Left renal cortex interstitium (tissue), 4 donors: ENCODE measurements around the gene INO80E. TPM values are rescaled to one million over a fixed set of nuclear protein-coding genes. Genes with fewer than 3 reads are reported as not detected.
"Not testable (repeated sequence)": the region's sequence is repeated elsewhere in the genome, so short reads cannot be mapped to it uniquely, and the experiment has no call there.

Experiments used
- DNase-seq, 4 donors: peaks; one replicate each; pipeline ENCODE4 v3.0.0-alpha.2; 2013; ENCODE audit warnings: low read depth in 4 of 4, low spot score in 2 of 4, missing footprints in 1 of 4
- polyA plus RNA-seq, 4 donors: library from polyadenylated mRNA; unstranded; fragments of 120-200 nt; gene quantifications; one replicate each; pipeline ENCODE4 v1.2.1, GENCODE V29; 2013; ENCODE audit not compliant: insufficient read length in 4 of 4

INO80E gene
- polyA plus RNA-seq, 4 donors: 36.3 to 70.3 (median 55.2) TPM

DNA sequence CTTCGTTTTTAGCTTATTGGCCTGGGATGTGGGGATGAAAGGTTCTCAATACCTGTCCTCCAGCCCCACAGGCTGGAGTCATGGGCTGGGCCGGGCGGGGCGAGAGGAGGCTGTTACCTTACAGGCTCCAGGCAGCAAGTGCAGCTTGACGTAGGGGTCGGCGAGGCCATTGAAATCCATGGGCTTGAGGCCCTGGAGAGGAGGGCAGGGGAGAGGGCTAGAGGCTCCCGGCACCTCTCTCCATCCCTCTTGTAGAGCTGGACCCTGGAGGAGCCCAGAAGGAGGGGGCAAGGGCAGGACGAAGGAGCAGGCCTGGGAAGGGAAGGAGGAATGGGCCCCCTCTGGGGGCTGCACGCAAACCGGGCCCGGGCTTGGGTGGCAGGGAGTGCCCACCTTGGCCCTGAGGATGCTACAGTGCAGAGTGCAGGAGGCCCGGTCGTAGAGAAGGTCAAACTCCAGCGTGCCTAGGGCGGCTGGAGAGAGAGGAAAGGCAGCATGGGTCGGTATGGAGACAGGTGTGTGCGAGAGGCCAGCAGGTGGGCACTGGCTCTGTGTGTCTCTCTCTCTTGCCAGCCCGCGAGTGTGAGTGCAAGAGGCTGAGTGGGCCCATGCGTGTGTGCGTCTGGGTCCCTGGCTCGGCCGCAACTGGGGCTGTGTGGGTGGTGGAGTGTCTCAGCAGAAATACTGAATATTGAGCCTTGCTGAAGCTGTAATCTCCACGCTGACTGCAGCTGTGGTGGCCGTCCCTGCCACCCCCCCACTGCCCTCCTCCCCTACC, 13.2 kb downstream of the INO80E start:
- DNase-seq: no peak

DNA sequence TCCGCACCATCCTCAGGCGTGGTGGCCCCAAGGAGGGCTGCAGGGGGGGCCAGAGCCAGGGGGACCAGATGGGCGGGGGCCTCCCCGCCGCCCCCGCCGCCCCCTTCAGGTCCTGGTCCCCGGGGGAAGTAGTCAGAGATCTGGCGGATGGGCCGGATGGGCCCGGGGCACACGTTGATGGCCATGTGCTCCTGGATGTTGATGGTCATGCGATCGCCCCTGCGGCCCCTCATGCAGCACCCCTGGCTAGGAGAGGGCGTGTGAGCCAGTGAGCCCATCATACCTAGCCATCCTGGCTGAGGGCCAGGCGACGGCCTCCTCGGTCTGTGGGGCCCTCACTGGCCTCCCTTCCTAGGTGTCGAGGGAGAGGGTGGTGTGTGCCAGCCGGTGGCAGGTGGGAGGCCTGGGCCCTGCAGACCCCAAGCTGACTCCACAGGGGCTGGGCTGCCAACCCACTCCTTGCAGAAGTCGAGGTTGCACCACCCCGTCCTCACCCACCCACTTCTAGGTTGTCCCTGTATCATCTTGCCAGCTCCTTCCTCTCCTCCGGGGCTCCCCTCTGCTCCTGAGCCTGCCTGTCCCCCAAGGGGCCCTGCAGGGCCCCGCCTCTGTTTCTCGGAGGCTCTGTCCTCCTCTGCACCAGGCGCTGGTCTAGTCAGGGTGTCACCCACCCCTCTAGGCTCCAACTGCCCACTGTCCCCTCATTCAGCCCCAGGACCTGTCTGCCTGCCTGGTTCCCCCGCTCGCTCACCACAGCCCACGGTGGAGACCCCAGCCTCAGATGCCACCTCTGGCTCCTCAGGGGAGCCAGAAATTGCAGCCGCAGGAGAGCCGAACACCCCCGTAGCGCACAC, 14.2 kb downstream of the INO80E start:
- no peak for DNase-seq

DNA sequence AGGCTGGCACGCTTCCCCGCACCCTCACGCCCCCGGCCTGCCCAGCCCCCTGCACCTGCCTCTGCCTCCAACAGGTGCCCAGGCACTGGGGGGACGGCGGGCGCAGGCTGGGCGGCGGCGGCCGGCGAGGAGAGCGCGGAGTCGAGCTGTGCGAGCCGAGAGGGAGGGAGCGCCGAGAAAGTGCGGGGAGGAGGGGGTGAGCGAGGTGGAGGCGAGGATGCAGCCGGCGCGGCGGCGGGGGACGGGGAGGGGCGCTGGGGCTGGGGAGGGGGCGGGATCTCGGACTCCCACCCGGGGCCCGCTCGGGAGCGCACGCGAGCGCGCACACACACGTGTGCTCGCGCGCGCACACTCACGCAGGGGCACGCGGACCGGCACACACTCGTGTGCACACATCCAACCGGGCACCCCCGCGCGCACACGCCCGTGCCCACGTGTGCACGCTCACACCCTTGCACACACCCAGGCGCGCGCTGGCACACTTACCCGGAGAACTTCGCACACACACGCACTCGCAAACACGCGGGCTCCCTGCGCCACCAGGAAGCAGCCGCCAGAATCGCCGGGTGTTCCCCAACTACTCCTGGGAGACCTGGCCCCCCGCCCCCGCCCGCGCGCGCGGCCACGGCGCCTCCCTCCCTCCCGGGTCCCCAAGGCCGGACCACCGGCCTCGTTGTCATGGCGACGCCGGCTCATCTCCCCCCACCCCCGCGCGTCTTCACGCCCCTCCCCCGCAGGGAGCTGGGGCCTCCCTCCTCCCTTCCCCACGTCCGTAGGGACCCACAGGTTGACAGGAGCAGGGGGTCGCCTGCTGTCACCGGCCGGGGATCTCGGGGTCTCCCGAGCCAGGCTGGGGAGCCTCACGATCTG, 15.0 kb downstream of the INO80E start, which contains the start of gene DOC2A:
TSS of gene DOC2A (minus strand) at position 184 of the 870 bp plus-strand sequence. CDS start 805 bp downstream, outside the sequence.
- DNase-seq: no peak

DNA sequence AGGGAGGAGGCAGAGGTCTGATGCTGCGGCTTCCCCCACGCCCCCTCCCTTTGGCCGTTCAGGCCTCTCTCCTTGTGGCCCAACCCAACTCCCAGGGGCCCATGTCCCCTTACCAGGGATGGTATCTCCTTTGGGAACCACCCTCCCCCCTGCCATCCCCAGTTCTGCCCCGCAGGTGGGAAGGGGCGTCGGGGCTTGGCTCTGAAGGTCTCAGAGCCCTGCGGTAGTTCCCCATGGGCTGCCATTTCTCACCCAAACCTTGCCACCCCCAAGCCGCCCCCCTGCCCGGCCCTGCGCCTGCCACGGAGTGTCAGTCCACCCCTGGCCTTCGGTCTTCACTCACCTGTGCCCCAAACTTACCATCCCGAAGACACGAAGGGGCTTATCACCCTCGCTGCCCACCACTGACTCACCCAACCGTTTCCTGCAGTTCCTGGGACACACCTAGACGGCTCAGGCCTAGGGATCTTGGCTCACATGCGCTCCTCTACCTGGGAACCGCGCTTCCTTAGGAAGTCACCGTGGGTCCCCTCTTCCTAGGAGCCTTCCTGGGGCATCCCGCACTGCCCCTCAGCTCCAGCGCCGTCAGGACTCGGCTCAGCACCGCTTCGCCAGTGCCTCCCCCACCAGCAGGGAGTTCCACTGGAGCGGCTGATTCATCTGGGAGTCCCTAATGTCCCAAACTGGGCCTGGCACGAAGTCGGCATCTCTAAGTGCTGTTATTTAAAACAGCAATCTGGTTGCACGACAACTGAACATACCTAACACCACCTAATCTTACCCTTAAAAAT, 15.9 kb downstream of the INO80E start:
- DNase-seq: no peak

DNA sequence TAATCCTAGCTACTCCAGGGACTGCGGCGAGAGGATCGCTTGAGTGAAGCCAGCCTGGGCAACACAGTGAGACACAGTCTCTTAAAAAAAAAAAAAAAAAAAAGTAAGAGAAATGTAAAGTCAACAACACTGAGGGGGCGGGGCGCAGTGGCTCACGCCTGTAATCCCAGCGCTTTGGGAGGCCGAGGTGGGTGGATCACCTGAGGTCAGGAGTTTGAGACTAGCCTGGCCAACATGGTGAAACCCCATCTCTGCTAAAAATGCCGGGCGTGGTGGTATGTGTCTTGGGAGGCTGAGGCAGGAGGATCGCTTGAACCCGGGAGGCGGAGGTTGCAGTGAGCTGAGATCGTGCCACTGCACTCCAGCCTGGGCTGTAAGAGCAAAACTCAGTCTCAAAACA, 16.6 kb downstream of the INO80E start:
- DNase-seq: not testable (repeated sequence)

DNA sequence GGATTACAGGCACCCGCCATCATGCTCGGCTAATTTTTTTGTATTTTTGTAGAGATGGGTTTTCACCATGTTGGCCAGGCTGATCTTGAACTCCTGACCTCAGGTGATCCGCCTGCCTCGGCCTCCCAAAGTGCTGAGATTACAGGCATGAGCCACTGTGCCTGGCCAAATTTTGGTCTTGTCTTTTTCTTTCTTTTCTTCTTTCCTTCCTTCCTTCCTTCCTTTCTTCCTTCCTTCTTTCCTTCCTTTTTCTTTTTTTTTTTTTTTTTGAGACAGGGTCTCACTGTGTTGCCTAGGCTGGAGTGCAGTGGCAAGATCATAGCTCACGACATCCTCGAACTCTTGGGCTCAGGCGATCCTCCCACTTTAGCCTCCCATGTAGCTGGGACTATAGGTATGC, 19.4 kb downstream of the INO80E start:
- not testable (repeated sequence) for DNase-seq

DNA sequence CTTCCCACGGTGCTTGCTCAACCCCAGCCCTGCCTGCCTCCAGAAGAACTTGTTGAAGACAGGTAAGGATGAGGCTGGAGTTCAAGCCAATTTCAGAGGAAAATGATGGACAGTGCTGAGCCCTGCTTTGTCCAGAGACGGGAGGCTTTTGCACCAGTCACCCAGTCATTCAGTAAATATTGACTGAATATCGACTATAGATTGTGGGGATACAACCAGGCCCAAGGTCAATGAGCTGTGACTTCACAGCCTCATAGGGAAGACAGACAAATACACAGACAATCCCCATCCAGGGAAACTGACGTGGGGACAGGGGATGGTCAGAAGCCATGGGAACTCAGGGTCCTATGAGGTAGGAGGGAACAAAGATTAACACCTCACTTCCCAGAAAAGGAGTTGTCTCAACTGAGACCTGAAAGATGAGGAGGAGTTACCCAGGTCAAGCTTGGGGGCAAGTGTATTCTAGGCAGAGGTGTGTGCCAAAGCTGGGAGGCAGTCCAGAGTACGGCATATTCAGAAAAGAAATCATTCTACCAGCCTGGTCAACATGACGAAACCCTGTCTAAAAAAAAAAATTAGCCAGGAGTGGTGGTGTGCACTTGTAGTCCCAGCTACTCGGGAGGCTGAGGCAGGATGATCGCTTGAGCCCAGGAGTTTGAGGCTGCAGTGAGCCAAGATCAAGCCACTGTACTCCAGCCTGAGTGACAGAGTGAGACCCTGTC, 20.7 kb downstream of the INO80E start:
- no peak for DNase-seq

DNA sequence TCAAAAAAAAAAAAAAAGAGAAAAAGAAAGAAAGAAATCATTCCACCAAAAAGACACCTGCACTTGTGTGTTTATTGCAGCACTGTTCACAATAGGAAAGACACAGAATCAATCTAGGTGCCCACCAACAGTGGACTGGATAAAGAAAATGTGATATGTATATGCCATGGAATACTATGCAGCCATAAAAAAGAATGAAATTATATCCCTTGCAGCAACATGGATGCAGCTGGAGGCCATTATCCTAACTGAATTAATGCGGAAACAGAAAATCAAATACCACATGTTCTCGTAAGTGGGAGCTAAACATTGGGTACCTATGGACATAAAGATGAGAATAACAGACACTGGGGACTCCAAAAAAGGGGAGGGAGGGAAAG, 21.2 kb downstream of the INO80E start:
- no peak for DNase-seq

DNA sequence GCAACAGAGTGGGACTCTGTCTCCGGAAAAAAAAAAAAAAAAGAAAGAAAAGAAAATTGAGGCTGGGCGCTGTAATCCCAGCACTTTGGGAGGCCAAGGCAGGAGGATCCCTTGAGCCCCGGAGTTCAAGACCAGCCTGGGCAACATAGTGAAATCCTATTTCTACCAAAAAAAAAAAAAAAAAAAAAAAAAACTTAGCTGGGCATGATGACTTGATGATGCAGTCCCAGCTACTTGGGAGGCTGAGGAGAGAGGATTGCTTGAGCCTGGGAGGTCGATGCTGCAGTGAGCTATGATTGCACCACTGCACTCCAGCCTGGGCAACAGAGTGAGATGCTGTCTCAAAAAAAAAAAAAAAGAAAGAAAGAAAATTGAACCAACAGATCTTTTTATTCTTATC, 21.9 kb downstream of the INO80E start:
- not testable (repeated sequence) for DNase-seq

DNA sequence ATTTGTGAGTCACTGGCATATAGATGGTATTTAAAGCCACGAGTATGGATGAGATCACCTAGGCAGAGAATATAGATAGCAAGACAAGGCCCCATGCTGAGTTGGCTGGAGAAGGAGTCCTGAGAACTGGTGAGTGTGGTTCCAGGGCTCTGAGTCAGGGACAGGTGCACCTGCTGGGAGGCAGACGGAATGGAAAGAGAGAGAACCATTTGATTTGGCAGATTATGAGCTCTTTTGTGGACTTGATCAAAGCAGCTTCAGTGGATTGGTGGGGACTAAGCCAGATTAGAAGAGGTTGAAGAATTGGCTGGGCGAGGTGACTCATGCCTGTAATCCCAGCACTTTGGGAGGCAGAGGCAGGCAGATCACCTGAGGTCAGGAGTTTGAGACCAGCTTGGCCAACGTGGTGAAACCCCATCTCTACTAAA, 22.7 kb downstream of the INO80E start:
- no peak for DNase-seq

DNA sequence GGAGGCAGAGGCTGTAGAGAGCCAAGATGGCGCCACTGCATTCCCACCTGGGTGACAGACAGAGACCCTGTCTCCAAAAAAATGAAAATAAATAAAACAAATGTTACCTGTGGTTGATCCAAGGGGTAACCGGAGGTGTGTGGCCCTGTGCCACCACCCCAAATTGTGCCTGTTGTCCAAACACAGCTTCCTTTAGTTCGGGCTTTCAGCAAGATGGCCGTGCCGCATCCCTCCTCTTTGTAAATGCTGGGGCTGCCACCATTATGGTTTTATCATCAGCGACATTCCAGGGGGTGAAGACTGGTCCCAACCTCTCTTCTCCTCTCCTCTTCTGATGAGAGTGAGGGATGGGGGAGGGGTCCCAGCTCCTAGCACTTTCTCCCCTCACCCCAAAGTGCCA, 26.8 kb downstream of the INO80E start, which contains the start of gene C16orf92:
TSS of gene C16orf92 (plus strand) at position 312 of the 400 bp plus-strand sequence. CDS start 143 bp downstream, outside the sequence.
- DNase-seq: no peak

DNA sequence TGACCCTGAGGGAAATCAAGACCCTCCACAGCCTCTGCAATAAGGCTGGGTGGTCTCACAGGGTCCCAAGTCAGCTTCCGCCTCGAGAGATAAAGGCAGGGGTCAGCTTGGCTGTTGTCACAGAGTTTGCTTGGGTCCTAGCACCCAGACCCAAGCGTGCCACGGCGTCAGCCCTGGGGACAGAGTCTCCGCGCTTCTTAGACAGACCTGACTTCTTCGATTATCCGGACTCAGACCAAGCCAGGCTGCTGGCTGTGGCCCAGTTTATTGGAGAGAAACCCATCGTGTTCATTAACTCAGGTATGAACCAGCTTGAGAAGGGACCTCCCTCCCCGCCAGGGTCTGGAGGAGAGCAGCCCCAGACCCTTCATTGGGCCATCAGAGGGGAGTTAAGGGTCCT, 27.5 kb downstream of the INO80E start:
- DNase-seq: no peak

DNA sequence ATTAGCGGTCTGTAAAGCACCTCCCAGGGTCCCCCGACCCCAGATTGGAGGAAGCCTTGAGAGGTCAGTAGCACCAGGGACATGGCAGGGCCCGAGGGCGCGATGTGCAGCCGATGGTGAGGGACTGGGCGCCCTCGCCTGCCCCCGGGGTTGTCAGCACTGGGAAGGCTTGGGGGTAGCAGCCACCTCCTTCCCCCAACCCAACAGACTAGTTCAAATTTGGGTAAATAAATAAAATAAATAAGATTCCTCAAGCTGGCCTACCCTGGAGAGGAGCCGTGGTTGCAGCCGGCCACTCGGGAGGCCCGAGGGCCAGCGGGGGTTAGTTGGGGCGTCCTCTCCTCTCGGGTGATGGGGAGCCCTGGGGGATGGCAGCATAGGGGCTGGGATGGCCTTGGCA, 28.4 kb downstream of the INO80E start:
- no peak for DNase-seq

DNA sequence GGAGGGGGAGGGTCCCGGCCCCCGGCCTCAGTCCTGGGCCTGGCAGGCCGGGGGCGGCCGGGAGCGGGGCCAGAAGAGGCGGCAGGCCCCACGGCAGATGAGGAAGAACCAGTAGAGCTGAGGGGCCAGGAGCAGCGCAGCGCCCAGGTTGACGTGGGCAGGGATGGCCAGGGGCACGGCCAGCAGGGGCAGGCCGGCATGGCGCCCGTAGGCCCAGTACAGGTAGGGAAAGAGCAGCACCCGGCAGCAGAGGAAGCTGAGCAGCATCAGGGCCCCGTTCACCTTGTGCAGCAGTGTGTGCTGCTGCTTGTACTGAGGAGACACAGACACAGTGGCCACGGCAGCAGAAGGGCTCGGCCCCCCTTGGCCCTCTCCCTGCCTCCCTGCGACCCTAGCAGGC, 29.1 kb downstream of the INO80E start:
- DNase-seq: no peak

DNA sequence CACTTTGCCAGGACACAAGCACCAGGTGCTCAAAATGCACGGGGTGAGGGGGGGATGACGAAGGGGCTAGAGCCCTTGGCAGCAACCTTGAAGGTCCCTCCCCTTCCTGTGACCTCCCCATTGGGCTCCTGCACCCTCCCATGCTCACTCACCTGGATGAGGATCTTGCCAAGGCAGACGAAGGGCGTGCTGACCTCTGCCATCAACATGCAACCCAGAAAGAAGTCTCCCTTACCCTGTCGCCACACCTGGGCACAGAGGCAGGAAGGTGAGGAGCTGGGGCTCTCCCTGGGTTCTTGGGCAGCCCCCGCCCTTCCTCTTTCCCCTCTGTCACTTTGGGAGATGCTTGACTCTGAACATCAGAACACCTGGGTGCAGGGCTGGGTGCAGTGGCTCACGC, 29.5 kb downstream of the INO80E start:
- no peak for DNase-seq

DNA sequence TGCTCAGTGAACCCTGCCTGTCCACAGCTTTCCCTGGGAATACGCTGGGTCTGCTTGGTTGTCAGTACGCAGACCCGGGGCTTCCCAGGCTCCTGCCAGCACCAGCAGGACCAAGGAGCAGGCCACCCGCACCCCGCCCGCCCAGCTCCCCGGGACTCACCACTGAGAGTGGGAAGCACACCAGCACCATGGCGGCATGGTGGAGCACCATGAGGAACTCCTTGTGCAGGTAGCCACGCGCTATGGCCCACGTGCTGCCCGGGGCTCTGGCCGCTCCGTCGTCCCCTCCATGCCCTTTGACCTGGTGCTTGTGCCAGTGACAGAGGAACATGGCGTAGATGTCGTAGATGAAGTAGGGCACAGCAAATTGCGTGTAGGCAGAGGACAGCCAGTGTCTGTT, 30.4 kb downstream of the INO80E start:
- no peak for DNase-seq

DNA sequence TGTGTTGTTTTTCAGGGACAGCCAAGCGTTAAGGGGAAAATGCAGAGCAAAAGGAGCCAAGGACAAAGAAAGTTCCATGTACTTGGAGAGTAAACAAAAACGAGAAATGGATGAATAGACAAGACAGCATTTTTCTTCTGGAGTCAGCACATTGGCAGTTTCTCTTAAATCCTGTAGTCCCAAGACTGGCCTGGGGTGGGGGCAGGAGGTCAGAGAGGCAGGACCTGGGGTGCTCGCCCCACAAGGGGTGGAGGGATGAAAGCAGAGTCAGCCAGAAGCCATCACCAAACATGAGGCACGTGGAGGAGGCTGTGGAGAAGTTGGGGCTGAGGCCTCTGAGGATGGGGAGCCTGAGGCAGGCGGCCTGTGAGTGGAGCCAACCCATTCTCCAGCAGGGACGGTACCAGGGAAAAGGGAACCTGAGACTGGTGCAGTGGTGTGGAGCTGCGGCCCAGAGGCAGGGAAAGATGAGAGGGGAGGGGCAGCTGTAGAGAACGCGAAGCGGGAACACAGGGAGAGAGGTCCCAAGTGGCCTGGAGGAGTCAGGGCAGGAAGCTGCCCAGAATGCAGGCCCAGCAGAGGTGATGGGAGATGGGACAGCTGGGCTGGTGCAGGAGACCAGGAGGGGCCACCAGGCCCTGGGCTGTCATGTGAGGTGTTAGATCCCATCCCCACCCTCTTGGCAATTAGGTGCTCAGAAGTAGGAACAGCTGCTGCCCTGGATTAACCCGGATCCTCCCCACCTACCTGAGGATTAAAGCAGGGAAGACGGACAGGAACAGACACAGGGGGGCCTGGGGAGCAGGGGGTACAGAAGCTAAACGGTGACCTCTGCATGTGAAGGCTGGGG, 31.8 kb downstream of the INO80E start:
- no peak for DNase-seq

DNA sequence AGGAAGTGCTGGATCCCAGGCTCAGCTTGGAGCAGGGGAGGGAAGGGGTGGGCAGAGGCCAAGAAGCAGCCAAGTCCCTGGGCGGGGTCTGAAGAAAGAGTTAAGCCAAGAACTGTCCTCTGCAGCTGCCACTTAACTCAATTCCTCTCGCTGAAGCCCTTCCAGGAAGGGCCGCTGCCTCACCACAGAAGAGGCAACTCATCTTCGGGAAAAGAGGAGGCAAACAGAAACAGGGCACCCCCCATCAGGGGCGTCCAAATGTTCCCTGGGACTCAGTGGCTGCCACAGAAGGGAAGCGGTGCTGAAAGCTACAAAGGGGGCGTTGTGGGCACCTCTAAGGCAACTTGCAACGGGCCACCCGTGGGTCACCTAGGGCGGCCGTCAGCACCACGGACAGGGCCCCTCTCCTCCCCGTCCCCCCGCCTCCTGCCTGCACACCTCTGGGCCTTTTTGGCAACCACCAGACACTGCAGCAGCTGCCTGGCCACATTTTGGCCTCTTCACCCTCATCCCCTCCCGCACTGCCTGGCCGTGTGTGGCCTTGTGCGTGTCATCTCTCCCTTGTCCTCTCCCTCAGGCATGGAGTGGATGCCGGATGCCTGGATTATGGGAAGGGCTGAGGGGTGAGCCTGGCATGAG, 32.5 kb downstream of the INO80E start:
- no peak for DNase-seq
